Measurements from ENCODE around the gene ANAPC15. TPM values are rescaled to one million over a fixed set of nuclear protein-coding genes. Genes with fewer than 3 reads are reported as not detected.

ANAPC15 gene
- total and polyA plus RNA-seq, 9 of the 15 experiments (the other 6 are each of a cell fraction or from before 2014, with no cell fraction given) = 53.0 to 254 (median 75.7) TPM

GRCh38 chr11:72080326-72081183, 31.9 kb downstream of the ANAPC15 start, which contains the start of the genes LRRC51 and NUMA1 (continued):
- TF ChIP-seq ZNF175 (CRISPR knock-in tag; IDR thresholded peaks at IDR 0.05; ENCODE audit: low read depth) = no peak
- TF ChIP-seq, protein P1, sequence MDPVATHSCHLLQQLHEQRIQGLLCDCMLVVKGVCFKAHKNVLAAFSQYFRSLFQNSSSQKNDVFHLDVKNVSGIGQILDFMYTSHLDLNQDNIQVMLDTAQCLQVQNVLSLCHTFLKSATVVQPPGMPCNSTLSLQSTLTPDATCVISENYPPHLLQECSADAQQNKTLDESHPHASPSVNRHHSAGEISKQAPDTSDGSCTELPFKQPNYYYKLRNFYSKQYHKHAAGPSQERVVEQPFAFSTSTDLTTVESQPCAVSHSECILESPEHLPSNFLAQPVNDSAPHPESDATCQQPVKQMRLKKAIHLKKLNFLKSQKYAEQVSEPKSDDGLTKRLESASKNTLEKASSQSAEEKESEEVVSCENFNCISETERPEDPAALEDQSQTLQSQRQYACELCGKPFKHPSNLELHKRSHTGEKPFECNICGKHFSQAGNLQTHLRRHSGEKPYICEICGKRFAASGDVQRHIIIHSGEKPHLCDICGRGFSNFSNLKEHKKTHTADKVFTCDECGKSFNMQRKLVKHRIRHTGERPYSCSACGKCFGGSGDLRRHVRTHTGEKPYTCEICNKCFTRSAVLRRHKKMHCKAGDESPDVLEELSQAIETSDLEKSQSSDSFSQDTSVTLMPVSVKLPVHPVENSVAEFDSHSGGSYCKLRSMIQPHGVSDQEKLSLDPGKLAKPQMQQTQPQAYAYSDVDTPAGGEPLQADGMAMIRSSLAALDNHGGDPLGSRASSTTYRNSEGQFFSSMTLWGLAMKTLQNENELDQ (CRISPR knock-in tag; IDR thresholded peaks at IDR 0.05; ENCODE audit: borderline replicate concordance) = no peak
- TF ChIP-seq POLR3A (IDR thresholded peaks at IDR 0.05; ENCODE audit: borderline replicate concordance, extremely low read depth, insufficient read depth, insufficient read length) = no peak
- no peak for TF ChIP-seq ZNF354B (CRISPR knock-in tag; IDR thresholded peaks at IDR 0.05)
- TF ChIP-seq ZNF707 (CRISPR knock-in tag; conservative IDR thresholded peaks at IDR 0.05) = no peak
- no peak for TF ChIP-seq BCOR (IDR thresholded peaks at IDR 0.05)
- TF ChIP-seq SPI1 (IDR thresholded peaks at IDR 0.05; ENCODE audit: borderline replicate concordance, low read depth, low read length) = peak; percentile 88
- no peak for TF ChIP-seq SAFB (IDR thresholded peaks at IDR 0.05; ENCODE audit: borderline replicate concordance, low read depth, low read length)
- TF ChIP-seq, protein P2, sequence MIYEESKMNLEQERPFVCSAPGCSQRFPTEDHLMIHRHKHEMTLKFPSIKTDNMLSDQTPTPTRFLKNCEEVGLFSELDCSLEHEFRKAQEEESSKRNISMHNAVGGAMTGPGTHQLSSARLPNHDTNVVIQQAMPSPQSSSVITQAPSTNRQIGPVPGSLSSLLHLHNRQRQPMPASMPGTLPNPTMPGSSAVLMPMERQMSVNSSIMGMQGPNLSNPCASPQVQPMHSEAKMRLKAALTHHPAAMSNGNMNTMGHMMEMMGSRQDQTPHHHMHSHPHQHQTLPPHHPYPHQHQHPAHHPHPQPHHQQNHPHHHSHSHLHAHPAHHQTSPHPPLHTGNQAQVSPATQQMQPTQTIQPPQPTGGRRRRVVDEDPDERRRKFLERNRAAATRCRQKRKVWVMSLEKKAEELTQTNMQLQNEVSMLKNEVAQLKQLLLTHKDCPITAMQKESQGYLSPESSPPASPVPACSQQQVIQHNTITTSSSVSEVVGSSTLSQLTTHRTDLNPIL (CRISPR knock-in tag; IDR thresholded peaks at IDR 0.05) = no peak
- TF ChIP-seq ZC3H8 (IDR thresholded peaks at IDR 0.05) = no peak
- peak; percentile 54 for TF ChIP-seq ETV5 (CRISPR knock-in tag; IDR thresholded peaks at IDR 0.05; ENCODE audit: low read depth)
- peak; percentile 85 for TF ChIP-seq POLR2B (IDR thresholded peaks at IDR 0.05; ENCODE audit: low read depth, partially characterized antibody)
- peak; percentile 74 to 77 for TF ChIP-seq MAZ (CRISPR knock-in tag; conservative IDR thresholded peaks at IDR 0.05 in 1 of 2, IDR thresholded peaks at IDR 0.05 in 1 of 2)
- TF ChIP-seq HNRNPUL1 (IDR thresholded peaks at IDR 0.05; ENCODE audit: low read length) = no peak
- no peak for TF ChIP-seq NR1H2 (CRISPR knock-in tag; IDR thresholded peaks at IDR 0.05)
- TF ChIP-seq, protein P3, sequence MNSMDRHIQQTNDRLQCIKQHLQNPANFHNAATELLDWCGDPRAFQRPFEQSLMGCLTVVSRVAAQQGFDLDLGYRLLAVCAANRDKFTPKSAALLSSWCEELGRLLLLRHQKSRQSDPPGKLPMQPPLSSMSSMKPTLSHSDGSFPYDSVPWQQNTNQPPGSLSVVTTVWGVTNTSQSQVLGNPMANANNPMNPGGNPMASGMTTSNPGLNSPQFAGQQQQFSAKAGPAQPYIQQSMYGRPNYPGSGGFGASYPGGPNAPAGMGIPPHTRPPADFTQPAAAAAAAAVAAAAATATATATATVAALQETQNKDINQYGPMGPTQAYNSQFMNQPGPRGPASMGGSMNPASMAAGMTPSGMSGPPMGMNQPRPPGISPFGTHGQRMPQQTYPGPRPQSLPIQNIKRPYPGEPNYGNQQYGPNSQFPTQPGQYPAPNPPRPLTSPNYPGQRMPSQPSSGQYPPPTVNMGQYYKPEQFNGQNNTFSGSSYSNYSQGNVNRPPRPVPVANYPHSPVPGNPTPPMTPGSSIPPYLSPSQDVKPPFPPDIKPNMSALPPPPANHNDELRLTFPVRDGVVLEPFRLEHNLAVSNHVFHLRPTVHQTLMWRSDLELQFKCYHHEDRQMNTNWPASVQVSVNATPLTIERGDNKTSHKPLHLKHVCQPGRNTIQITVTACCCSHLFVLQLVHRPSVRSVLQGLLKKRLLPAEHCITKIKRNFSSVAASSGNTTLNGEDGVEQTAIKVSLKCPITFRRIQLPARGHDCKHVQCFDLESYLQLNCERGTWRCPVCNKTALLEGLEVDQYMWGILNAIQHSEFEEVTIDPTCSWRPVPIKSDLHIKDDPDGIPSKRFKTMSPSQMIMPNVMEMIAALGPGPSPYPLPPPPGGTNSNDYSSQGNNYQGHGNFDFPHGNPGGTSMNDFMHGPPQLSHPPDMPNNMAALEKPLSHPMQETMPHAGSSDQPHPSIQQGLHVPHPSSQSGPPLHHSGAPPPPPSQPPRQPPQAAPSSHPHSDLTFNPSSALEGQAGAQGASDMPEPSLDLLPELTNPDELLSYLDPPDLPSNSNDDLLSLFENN (IDR thresholded peaks at IDR 0.05; ENCODE audit: low read depth in 2 of 2, low read length in 2 of 2) = peak in 1 of 2 experiments; percentile 24; a peak in 1 of 4 replicates
- TF ChIP-seq ESRRA (IDR thresholded peaks at IDR 0.05; ENCODE audit: borderline replicate concordance, low read depth) = peak; percentile 78; the same call in 1 of the 2 replicates
- no peak for TF ChIP-seq CEBPG (CRISPR knock-in tag; IDR thresholded peaks at IDR 0.05)
- no peak; a peak in 1 of 4 replicates for TF ChIP-seq CEBPG (tag; conservative IDR thresholded peaks at IDR 0.05 in 1 of 2, IDR thresholded peaks at IDR 0.05 in 1 of 2)
